ENCODE results near the gene TMEM89. TPM values are rescaled to one million over a fixed set of nuclear protein-coding genes. Genes with fewer than 3 reads are reported as not detected.

The TMEM89 gene
- total and polyA plus RNA-seq, 8 donors = not detected

DNA sequence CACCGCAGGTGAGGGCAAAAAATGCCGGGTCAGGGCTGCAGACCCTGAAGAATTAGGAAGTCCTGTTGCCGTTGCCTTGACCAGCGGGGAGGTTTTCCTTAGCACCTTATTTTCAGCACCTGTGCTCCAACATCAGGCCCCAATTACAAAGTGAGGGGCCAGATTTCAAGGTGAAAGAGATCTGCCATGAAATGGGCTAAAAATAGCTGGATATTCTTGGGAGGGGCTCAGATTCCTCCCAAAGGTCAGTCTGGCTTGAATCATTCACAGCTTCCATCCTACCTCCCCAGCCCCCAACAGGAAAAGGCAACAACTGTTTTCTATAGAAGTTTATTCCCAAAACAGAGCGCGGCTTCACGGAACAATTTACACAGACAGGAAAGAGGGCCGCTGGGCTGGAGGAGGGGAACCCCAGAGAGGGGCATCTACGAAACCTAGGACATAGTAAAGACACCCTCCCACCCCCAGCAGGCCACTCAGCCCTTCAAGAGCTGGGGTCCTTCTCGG lies 14.6 kb upstream of the TMEM89 start:
- no peaks in the 10 kb centered on the region for H3K36me3 ChIP-seq
- 49 to 51% methylated on average over 10 of the region's 10 CpGs for WGBS, 2 donors
- DNase-seq (peak in 1 of 6 donors; percentile 24), FAIRE-seq (no peak), ATAC-seq (no peak)
- H3K27me3 ChIP-seq = no peaks in the 10 kb centered on the region
- intact Hi-C loops (cut with DNase I) = no loop called here
- TF ChIP-seq, protein P1, sequence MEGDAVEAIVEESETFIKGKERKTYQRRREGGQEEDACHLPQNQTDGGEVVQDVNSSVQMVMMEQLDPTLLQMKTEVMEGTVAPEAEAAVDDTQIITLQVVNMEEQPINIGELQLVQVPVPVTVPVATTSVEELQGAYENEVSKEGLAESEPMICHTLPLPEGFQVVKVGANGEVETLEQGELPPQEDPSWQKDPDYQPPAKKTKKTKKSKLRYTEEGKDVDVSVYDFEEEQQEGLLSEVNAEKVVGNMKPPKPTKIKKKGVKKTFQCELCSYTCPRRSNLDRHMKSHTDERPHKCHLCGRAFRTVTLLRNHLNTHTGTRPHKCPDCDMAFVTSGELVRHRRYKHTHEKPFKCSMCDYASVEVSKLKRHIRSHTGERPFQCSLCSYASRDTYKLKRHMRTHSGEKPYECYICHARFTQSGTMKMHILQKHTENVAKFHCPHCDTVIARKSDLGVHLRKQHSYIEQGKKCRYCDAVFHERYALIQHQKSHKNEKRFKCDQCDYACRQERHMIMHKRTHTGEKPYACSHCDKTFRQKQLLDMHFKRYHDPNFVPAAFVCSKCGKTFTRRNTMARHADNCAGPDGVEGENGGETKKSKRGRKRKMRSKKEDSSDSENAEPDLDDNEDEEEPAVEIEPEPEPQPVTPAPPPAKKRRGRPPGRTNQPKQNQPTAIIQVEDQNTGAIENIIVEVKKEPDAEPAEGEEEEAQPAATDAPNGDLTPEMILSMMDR (IDR thresholded peaks at IDR 0.05) = no peak
- peak overlapping the region; percentile 62 to 94 (median 81) for H3K4me3 ChIP-seq
- H3K4me1 ChIP-seq = peaks cover 0 to 6% (median 0%) of the 10 kb centered on the region in 3 donors
- no peaks in the 10 kb centered on the region for H3K9me3 ChIP-seq
- peak overlapping the region in 1 of 4 donors; percentile 44 for H3K27ac ChIP-seq

DNA sequence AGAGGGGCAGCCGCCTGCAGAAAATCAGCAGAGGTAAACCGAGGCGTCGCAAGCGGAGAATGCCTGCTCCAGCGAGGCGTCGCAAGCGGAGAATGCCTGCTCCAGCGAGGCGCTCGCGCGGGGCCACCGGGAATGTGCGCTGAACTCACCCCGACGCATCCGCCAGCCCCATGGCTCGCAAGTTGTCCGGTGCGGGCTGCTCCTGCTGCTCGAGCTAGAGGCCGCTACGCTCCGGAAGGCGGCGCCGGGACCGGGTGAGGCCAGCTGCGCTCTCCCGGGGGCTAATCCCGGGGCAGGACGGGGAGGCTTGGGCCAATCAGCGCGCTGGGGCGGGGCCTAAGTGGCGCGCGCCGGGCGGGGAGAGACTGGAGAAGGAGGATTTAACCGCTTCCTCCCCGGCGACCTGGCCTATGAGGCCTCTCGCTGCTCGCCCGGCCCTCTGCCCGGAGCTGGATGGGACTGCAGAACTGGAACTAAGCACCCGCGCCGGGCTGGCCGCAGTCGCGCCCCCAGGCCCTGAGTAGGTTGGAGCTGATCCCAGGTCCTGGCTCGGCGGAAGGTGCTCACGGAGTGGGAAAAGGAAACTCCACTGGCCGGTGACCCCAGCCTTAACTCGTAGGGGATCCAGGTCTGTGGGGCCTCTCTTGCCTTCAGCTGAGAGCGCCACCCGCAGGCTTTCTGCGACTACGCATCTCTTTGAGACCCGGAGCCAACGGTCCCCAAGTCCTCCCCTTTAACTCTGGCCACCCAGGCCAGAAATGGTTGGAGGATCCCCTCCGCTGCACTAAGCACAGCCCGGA lies 13.9 kb upstream of the TMEM89 start, which contains the start of gene SLC26A6:
TSS of gene SLC26A6 (minus strand) at position 240 of the 800 bp plus-strand sequence. CDS start at position 172, 68 bp downstream.
- H3K27ac ChIP-seq = peak within 1 kb of the TSS; percentile 9 to 62 (median 54)

DNA sequence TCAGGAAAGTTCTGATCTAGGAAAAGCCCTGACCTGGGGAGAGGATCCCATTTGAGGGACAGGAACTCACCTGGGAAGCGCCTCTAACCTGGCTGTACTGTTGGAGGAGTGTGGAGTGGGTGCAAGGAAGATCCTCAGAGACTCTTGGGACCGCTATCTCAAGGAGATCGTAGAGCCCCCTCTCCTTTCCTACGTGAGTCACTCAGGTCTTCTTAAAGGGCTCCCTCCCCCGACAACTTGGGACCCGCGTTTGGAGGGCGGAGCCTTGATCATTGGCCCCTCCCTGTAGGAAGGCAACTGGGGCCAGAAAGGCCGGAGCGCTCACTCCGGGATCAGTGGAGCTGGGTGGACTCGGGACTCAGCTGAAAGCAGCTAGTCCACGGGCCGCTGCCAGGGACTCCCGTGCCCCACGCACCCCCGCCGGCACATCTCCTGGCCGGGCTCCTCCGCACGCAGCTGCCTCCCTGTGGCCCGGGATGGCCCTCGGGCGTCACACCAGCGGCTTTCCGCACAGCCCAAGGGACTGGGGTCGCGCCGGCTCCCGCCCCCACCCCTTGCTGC lies 13.2 kb upstream of the TMEM89 start:
- Histone ChIP-seq H3K4me3 (peak overlapping the region; percentile 62 to 94 (median 81)), H3K27ac (peak overlapping the region; percentile 9 to 55 (median 52)), H3K9me3 (no peaks in the 10 kb centered on the region), H3K36me3 (no peaks in the 10 kb centered on the region), H3K4me1 (peaks cover 0 to 6% (median 0%) of the 10 kb centered on the region in 3 donors), H3K27me3 (no peaks in the 10 kb centered on the region)
- ATAC-seq (peak; percentile 42 to 54 (median 49)), DNase-seq (peak in 5 of 6 donors; percentile 35 to 80 (median 61)), FAIRE-seq (no peak)
- whole genome bisulfite sequencing, 2 donors = 3 to 4% methylated on average over 27 to 30 of the region's 30 CpGs
- intact Hi-C loops (cut with DNase I) = no loop called here
- TF ChIP-seq, protein P1 (IDR thresholded peaks at IDR 0.05) = no peak

More for the DNA sequence above, 13.9 kb upstream of the TMEM89 start, which contains the start of gene SLC26A6:
- no peaks in the 10 kb centered on the region for H3K27me3 ChIP-seq
- TF ChIP-seq, protein P1 (IDR thresholded peaks at IDR 0.05) = peak in 1 of 4 donors; percentile 9
- peak within 1 kb of the TSS; percentile 62 to 94 (median 81) for H3K4me3 ChIP-seq
- DNase-seq (peak; percentile 96 to 99 (median 96)), ATAC-seq (peak; percentile 98 to 99 (median 98)), FAIRE-seq (no peak)
- intact Hi-C loops (cut with DNase I) = no loop called here
- WGBS, 2 donors = 0 to 1% methylated on average over 65 to 68 of the region's 68 CpGs
- H3K9me3 ChIP-seq = no peaks in the 10 kb centered on the region
- no peaks in the 10 kb centered on the region for H3K36me3 ChIP-seq
- H3K4me1 ChIP-seq = peaks cover 0 to 6% (median 0%) of the 10 kb centered on the region in 3 donors

DNA sequence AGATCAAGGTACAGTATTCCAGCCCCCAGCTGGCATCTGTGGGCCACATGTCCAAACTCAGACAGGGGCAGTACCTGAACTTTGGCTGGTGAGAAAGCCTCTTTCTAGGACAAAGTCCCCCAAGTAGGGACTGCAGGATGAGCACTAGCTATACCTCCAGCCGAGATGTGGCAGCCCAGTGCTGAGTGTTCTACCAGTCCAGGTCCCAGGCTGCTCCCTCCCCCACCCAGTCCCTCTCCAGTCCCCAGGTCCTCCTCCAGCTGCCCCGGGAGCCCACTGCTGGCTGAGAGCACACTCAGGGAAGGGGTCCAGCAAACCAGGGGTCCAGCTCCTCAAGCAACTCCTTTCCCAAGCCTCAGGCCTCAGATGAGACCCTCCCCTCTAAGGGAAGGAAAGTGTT lies 12.2 kb upstream of the TMEM89 start:
- Histone ChIP-seq H3K4me1 (peaks cover 0 to 6% (median 0%) of the 10 kb centered on the region in 3 donors), H3K27ac (no peak overlapping the region), H3K36me3 (no peaks in the 10 kb centered on the region), H3K4me3 (no peak overlapping the region), H3K9me3 (no peaks in the 10 kb centered on the region), H3K27me3 (no peaks in the 10 kb centered on the region)
- TF ChIP-seq, protein P1 (IDR thresholded peaks at IDR 0.05) = no peak
- ATAC-seq = no peak
- no peak for FAIRE-seq
- peak in 1 of 6 donors; percentile 65 for DNase-seq
- intact Hi-C loops (cut with DNase I) = no loop called here
- 85 to 90% methylated on average over 2 of the region's 2 CpGs for WGBS, 2 donors
